GM23338 (cell line): ENCODE data around the gene RNF17. TPM values are rescaled to one million over a fixed set of nuclear protein-coding genes. Genes with fewer than 3 reads are reported as not detected.
A peak's percentile ranks its signal among the peaks of the same experiment; 100 is the strongest.

Experiments
- ATAC-seq: fragments of 200-7000 bp; cut with Tn5 transposase; 3 replicates; pipeline ENCODE4 v1.9.1; 2020
- DNase-seq: peaks from one replicate; pipeline ENCODE4 v3.0.0-alpha.2; 2015; ENCODE audit warnings: low spot score
- H2AFZ ChIP-seq: fragments of 200-600 bp; sonication (generic); 2 replicates; pipeline ENCODE4 v1.8.0; 2016; ENCODE audit warnings: antibody characterized with exemption, mild to moderate bottlenecking, moderate library complexity
- H3F3A ChIP-seq: fragments of 200-600 bp; sonication (generic); replicated peaks from 2 replicates; pipeline ENCODE4 v1.8.0; 2017; ENCODE audit warnings: antibody characterized with exemption, mixed run types, low read depth
- H3K27ac ChIP-seq: fragments of 200-600 bp; sonication (generic); 2 replicates; pipeline ENCODE4 v1.6.1; 2016; ENCODE audit warnings: low read depth
- H3K27me3 ChIP-seq: fragments of 200-600 bp; sonication (generic); 2 replicates; pipeline ENCODE4 v1.8.0; 2016; ENCODE audit warnings: mild to moderate bottlenecking, mixed run types, moderate library complexity; ENCODE audit not compliant: insufficient read depth
- H3K36me3 ChIP-seq: fragments of 200-600 bp; sonication (generic); 2 replicates; pipeline ENCODE4 v1.8.0; 2016; ENCODE audit warnings: mild to moderate bottlenecking; ENCODE audit not compliant: insufficient read depth
- H3K4me1 ChIP-seq: fragments of 200-600 bp; sonication (generic); 2 replicates; pipeline ENCODE4 v1.8.0; 2016; ENCODE audit warnings: mild to moderate bottlenecking, moderate library complexity; ENCODE audit not compliant: insufficient read depth
- H3K4me2 ChIP-seq: fragments of 200-600 bp; sonication (generic); 2 replicates; pipeline ENCODE4 v1.7.1; 2017; ENCODE audit warnings: mixed run types
- H3K4me3 ChIP-seq: fragments of 200-600 bp; sonication (generic); 2 replicates; pipeline ENCODE4 v1.6.1; 2016; ENCODE audit warnings: mixed run types
- H3K79me2 ChIP-seq: fragments of 200-600 bp; sonication (generic); replicated peaks from 2 replicates; pipeline ENCODE4 v1.8.0; 2017; ENCODE audit warnings: mild to moderate bottlenecking; ENCODE audit not compliant: insufficient read depth
- H3K9me2 ChIP-seq: fragments of 200-600 bp; sonication (generic); 2 replicates; pipeline ENCODE4 v1.8.0; 2017; ENCODE audit not compliant: insufficient read depth
- H4K20me1 ChIP-seq: fragments of 200-600 bp; sonication (generic); replicated peaks from 2 replicates; pipeline ENCODE4 v1.8.0; 2017; ENCODE audit warnings: mild to moderate bottlenecking; ENCODE audit not compliant: insufficient read depth
- H3K27ac Mint-ChIP-seq: 2 replicates; pipeline ENCODE4 v1.8.0; 2020; ENCODE audit warnings: inconsistent platforms, mild to moderate bottlenecking, moderate library complexity, mixed read lengths
- H3K27me3 Mint-ChIP-seq: 3 replicates; pipeline ENCODE4 v1.8.0; 2022; ENCODE audit warnings: low read depth, mild to moderate bottlenecking, moderate library complexity, mixed read lengths, inconsistent platforms; ENCODE audit not compliant: insufficient read depth, poor library complexity
- H3K36me3 Mint-ChIP-seq: 3 replicates; pipeline ENCODE4 v1.8.0; 2021; ENCODE audit warnings: low read depth, mild to moderate bottlenecking, inconsistent platforms, moderate library complexity, mixed read lengths
- H3K4me1 Mint-ChIP-seq: 3 replicates; pipeline ENCODE4 v1.8.0; 2020; ENCODE audit warnings: mild to moderate bottlenecking, inconsistent platforms, mixed read lengths
- H3K4me3 Mint-ChIP-seq: 3 replicates; pipeline ENCODE4 v1.8.0; 2021; ENCODE audit warnings: moderate library complexity, mild to moderate bottlenecking, inconsistent platforms, mixed read lengths
- H3K9me3 Mint-ChIP-seq: 3 replicates; pipeline ENCODE4 v1.8.0; 2020; ENCODE audit warnings: moderate library complexity, mild to moderate bottlenecking, inconsistent platforms, mixed read lengths
- CREB1 ChIP-seq: fragments of 250-450 bp; sonication (Bioruptor Pico); IDR thresholded peaks from 2 replicates; pipeline ENCODE4 v1.5.0; 2020; ENCODE audit warnings: low read depth, mild to moderate bottlenecking, moderate library complexity
- EZH2 ChIP-seq: fragments of 200-600 bp; sonication (generic); IDR thresholded peaks from one replicate; pipeline ENCODE4 v1.8.0; 2017; ENCODE audit warnings: antibody characterized with exemption, mild to moderate bottlenecking, low read depth; ENCODE audit not compliant: unreplicated experiment
- EZH2phosphoT487 ChIP-seq: fragments of 200-600 bp; sonication (generic); IDR thresholded peaks from one replicate; pipeline ENCODE4 v1.8.1; 2018; ENCODE audit warnings: antibody characterized with exemption; ENCODE audit not compliant: unreplicated experiment
- JUNB ChIP-seq: IDR thresholded peaks from one replicate; pipeline ENCODE4 v1.6.1; 2016; ENCODE audit warnings: antibody characterized with exemption; ENCODE audit not compliant: unreplicated experiment
- NANOG ChIP-seq: IDR thresholded peaks from 2 replicates; pipeline ENCODE4 v1.6.1; 2016; ENCODE audit warnings: antibody characterized with exemption, borderline replicate concordance
- POLR2AphosphoS5 ChIP-seq: IDR thresholded peaks from 2 replicates; pipeline ENCODE4 v1.6.1; 2016; ENCODE audit warnings: antibody characterized with exemption, low read depth
- STAT1 ChIP-seq: IDR thresholded peaks from one replicate; pipeline ENCODE4 v1.6.1; 2016; ENCODE audit warnings: antibody characterized with exemption; ENCODE audit not compliant: unreplicated experiment
- ZNF114 ChIP-seq: fragments of 250-450 bp; sonication (Bioruptor Pico); IDR thresholded peaks from 2 replicates; pipeline ENCODE4 v1.5.0; 2020; ENCODE audit warnings: mild to moderate bottlenecking, moderate library complexity
- ZNF331 ChIP-seq: fragments of 250-450 bp; sonication (Bioruptor Pico); IDR thresholded peaks from 2 replicates; pipeline ENCODE4 v1.5.0; 2020; ENCODE audit warnings: low read depth, mild to moderate bottlenecking, moderate library complexity
- polyA plus RNA-seq: library from polyadenylated mRNA; unstranded; fragments of >200 nt; fragmentation: Nextera tagmentation; extraction: Ambion mirVana; gene quantifications from 2 replicates; pipeline ENCODE4 v1.2.1, GENCODE V29; 2016
- total RNA-seq: library from RNA; depleted of rRNA; stranded (reverse); fragments of >200 nt; shearing (Covaris generic); gene quantifications from 2 replicates; pipeline ENCODE4 v1.2.3, GENCODE V29; 2014
- TF ChIP-seq, protein P1 (sequence below): IDR thresholded peaks from 2 replicates; pipeline ENCODE4 v1.6.1; 2016; ENCODE audit warnings: antibody characterized with exemption
- TF ChIP-seq, protein P2 (sequence below), 2 experiments: fragments of 200-600 bp in 1 of 2; sonication (generic) in 1 of 2; conservative IDR thresholded peaks; 2 replicates each; pipeline versions ENCODE4 v1.5.1 to v1.6.1; 2016 to 2017; ENCODE audit warnings: antibody characterized with exemption in 2 of 2, low read depth in 2 of 2, mild to moderate bottlenecking in 2 of 2, moderate library complexity in 1 of 2
- TF ChIP-seq, protein P3 (sequence below): IDR thresholded peaks from one replicate; pipeline ENCODE4 v1.6.1; 2018; ENCODE audit warnings: antibody characterized with exemption; ENCODE audit not compliant: unreplicated experiment

Gene RNF17
- total and polyA plus RNA-seq, 2 experiments from 2014 or later = 0.16 TPM; not detected in 1

- Histone ChIP-seq H3K4me3 (peak overlapping the region; percentile 90), H4K20me1 (no peaks in the 10 kb centered on the region), H3K4me2 (peak overlapping the region; percentile 95), H3K27ac (peak overlapping the region; percentile 87), H3K9me2 (no peaks in the 10 kb centered on the region), H3K4me1 (peaks cover 10% of the 10 kb centered on the region), H3K36me3 (no peaks in the 10 kb centered on the region), H3K79me2 (peaks cover 56% of the 10 kb centered on the region), H3K27me3 (no peaks in the 10 kb centered on the region), H3F3A (no peaks in the 10 kb centered on the region), H2AFZ (peak overlapping the region; percentile 79)
- peaks cover 10% of the 10 kb centered on the region; the same call in 2 of the 3 replicates for H3K4me1 Mint-ChIP-seq
- peaks cover 13% of the 10 kb centered on the region for H3K27me3 Mint-ChIP-seq
- ATAC-seq = no peak
- H3K36me3 Mint-ChIP-seq = no peaks in the 10 kb centered on the region
- H3K9me3 Mint-ChIP-seq = no peaks in the 10 kb centered on the region
- H3K27ac Mint-ChIP-seq = peak overlapping the region; percentile 98
- DNase-seq = no peak
- peak overlapping the region; percentile 98 for H3K4me3 Mint-ChIP-seq
- TF ChIP-seq, protein P1, sequence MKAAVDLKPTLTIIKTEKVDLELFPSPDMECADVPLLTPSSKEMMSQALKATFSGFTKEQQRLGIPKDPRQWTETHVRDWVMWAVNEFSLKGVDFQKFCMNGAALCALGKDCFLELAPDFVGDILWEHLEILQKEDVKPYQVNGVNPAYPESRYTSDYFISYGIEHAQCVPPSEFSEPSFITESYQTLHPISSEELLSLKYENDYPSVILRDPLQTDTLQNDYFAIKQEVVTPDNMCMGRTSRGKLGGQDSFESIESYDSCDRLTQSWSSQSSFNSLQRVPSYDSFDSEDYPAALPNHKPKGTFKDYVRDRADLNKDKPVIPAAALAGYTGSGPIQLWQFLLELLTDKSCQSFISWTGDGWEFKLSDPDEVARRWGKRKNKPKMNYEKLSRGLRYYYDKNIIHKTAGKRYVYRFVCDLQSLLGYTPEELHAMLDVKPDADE = no peak
- no peak for TF ChIP-seq JUNB
- TF ChIP-seq POLR2AphosphoS5 = no peak
- no peak for TF ChIP-seq EZH2
- no peak for TF ChIP-seq STAT1
- no peak for TF ChIP-seq ZNF114 (CRISPR knock-in tag)
- TF ChIP-seq, protein P2, sequence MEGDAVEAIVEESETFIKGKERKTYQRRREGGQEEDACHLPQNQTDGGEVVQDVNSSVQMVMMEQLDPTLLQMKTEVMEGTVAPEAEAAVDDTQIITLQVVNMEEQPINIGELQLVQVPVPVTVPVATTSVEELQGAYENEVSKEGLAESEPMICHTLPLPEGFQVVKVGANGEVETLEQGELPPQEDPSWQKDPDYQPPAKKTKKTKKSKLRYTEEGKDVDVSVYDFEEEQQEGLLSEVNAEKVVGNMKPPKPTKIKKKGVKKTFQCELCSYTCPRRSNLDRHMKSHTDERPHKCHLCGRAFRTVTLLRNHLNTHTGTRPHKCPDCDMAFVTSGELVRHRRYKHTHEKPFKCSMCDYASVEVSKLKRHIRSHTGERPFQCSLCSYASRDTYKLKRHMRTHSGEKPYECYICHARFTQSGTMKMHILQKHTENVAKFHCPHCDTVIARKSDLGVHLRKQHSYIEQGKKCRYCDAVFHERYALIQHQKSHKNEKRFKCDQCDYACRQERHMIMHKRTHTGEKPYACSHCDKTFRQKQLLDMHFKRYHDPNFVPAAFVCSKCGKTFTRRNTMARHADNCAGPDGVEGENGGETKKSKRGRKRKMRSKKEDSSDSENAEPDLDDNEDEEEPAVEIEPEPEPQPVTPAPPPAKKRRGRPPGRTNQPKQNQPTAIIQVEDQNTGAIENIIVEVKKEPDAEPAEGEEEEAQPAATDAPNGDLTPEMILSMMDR (conservative IDR thresholded peaks at IDR 0.05; ENCODE audit: low read depth in 2 of 2) = no peak
These were observed 157.9 kb downstream of the RNF17 start for GRCh38 chr13:24921881-24922280.

- no peaks in the 10 kb centered on the region; the same call in 2 of the 3 replicates for H3K9me3 Mint-ChIP-seq
- no peaks in the 10 kb centered on the region for H3K36me3 Mint-ChIP-seq
- peak overlapping the region; percentile 98 for H3K27ac Mint-ChIP-seq
- Histone ChIP-seq H3K36me3 (no peaks in the 10 kb centered on the region), H2AFZ (peak overlapping the region; percentile 79), H3K4me1 (peaks cover 10% of the 10 kb centered on the region), H3K27me3 (no peaks in the 10 kb centered on the region), H3K27ac (peak overlapping the region; percentile 87), H4K20me1 (no peaks in the 10 kb centered on the region), H3K9me2 (no peaks in the 10 kb centered on the region), H3K79me2 (peaks cover 51% of the 10 kb centered on the region), H3F3A (no peaks in the 10 kb centered on the region), H3K4me2 (peak overlapping the region; percentile 95), H3K4me3 (peak overlapping the region; percentile 90)
- ATAC-seq = peak; percentile 66
- peaks cover 13% of the 10 kb centered on the region for H3K27me3 Mint-ChIP-seq
- peak; percentile 54 for DNase-seq
- H3K4me3 Mint-ChIP-seq = peak overlapping the region; percentile 98
- peaks cover 14% of the 10 kb centered on the region for H3K4me1 Mint-ChIP-seq
- TF ChIP-seq POLR2AphosphoS5 = no peak
- TF ChIP-seq, protein P2 (conservative IDR thresholded peaks at IDR 0.05; ENCODE audit: low read depth in 2 of 2) = no peak
- TF ChIP-seq, protein P3, sequence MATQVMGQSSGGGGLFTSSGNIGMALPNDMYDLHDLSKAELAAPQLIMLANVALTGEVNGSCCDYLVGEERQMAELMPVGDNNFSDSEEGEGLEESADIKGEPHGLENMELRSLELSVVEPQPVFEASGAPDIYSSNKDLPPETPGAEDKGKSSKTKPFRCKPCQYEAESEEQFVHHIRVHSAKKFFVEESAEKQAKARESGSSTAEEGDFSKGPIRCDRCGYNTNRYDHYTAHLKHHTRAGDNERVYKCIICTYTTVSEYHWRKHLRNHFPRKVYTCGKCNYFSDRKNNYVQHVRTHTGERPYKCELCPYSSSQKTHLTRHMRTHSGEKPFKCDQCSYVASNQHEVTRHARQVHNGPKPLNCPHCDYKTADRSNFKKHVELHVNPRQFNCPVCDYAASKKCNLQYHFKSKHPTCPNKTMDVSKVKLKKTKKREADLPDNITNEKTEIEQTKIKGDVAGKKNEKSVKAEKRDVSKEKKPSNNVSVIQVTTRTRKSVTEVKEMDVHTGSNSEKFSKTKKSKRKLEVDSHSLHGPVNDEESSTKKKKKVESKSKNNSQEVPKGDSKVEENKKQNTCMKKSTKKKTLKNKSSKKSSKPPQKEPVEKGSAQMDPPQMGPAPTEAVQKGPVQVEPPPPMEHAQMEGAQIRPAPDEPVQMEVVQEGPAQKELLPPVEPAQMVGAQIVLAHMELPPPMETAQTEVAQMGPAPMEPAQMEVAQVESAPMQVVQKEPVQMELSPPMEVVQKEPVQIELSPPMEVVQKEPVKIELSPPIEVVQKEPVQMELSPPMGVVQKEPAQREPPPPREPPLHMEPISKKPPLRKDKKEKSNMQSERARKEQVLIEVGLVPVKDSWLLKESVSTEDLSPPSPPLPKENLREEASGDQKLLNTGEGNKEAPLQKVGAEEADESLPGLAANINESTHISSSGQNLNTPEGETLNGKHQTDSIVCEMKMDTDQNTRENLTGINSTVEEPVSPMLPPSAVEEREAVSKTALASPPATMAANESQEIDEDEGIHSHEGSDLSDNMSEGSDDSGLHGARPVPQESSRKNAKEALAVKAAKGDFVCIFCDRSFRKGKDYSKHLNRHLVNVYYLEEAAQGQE = no peak
- TF ChIP-seq CREB1 (CRISPR knock-in tag) = no peak
- TF ChIP-seq ZNF114 (CRISPR knock-in tag) = no peak
- no peak for TF ChIP-seq EZH2phosphoT487
- TF ChIP-seq, protein P1 = no peak
- TF ChIP-seq EZH2 = no peak
- no peak for TF ChIP-seq JUNB
- TF ChIP-seq NANOG = no peak
- TF ChIP-seq STAT1 = no peak
- no peak for TF ChIP-seq ZNF331 (CRISPR knock-in tag)
These were observed 158.4 kb downstream of the RNF17 start for GRCh38 chr13:24922387-24922744.
